Measurements from ENCODE around the gene NTN5. TPM values are rescaled to one million over a fixed set of nuclear protein-coding genes. Genes with fewer than 3 reads are reported as not detected.

The NTN5 gene
- total RNA-seq, 2 experiments from 2014 or later = 0.06 to 0.19 TPM

GRCh38 chr19:48636859-48637448, 35.9 kb downstream of the NTN5 start, which contains the start of gene DBP:
Gene DBP, minus strand, starts transcription at chr19:48637379. Its CDS starts 385 bp downstream, at chr19:48636994.
- ChIA-PET CTCF (interaction anchor here (0.9 to 1.7 kb wide), 2 partner anchors 9 to 14 kb away, joined by 4 to 5 read pairs; partner anchors contain the start of gene CA11), POLR2A (interaction anchor here (0.6 to 1.8 kb wide), 3 partner anchors 13 to 242 kb away, joined by 4 to 10 read pairs (median 4); partner anchors contain the start of genes RPL18 and SPHK2)

DNA sequence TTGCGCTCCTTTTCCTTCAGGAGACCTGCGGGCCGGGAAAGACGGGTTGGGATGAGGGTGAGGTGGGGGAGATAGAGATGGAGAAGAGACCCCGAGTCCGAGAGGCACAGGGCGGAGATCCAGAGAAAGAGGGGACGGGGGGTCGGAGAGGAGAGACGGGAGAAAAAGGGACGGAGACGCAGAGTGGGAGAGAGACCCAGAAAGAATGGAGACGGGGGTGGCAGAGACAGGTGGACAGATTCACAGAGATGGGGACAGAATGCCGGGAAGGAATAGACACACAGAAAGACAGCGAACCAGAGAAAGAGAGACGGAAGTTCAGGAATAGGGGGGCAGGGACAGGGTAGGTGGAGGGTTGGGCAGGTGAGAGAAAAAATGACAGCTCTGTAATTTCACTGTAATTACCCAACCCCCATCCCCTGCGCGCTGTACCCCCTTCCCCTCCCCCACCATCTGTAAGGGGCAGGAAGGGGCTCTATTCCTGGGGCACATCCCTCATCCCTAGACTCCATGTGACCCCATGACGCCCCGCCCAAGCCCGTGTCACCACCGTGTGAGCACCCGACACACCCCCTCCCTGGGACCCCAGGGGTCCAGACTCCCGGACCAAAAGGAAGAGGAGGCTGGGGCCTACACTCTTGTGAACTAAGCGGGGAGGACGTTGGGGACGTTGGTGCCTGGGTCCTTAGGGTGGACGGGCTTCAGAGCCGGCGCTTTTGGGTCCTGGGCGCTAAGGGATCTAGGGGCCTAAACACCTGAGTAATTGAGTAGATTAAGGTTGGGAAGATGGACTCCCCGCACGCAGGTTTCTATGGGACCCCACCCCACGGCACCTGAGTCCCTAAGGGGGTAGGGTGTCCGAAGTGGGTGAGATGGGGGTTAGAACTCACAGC, 36.6 kb downstream of the NTN5 start:
- POLR2A ChIA-PET = interaction anchor here (1.4 to 1.8 kb wide), 2 partner anchors 12 to 17 kb away, joined by 4 read pairs; partner anchors contain the start of genes RPL18 and SPHK2
- CTCF ChIA-PET = interaction anchor here (1.7 kb wide), 1 partner anchor 10 kb away, joined by 4 read pairs; the partner anchor contains the start of gene CA11

DNA sequence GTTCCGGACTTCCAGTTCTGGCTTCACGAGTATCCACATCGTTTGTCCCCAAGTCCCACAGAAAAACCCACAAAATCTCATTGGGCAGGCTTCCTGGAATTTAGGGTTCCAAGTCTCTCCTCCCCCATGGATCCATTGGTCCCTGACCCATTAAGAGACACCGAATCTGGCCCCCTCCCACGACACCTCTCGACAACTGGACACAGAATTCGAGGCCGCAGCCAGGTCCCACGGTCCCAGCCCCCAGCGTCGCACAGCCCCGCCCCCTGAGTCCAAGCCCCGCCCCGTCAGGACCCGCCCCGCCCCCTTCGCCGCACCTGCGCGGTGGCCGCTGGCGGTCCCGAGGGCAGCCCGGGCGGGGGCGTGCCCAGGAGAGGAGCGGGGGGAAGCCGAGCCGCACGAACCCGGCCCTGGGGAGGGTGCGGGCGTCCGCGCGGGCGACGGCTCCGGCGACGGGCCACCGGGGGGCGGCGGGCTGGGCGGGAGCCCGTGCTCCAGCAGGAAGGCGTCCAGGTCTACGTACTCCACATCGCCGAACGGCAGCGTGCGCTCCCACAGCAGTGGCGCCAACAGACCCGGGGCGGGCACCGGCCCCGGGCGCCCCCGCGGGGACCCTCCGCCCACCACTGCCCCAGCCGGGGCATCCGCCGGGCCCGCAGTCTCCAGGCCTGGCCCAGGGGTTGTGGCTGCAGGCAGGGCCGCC, 37.4 kb downstream of the NTN5 start:
- POLR2A ChIA-PET = interaction anchor here (1.3 to 2.8 kb wide), 2 partner anchors 10 to 18 kb away, joined by 4 to 22 read pairs; partner anchors contain the start of genes CA11, RPL18 and SPHK2
- CTCF ChIA-PET = interaction anchor here (1.7 to 1.8 kb wide), 2 partner anchors 10 to 11 kb away, joined by 4 to 8 read pairs; partner anchors contain the start of gene CA11

DNA sequence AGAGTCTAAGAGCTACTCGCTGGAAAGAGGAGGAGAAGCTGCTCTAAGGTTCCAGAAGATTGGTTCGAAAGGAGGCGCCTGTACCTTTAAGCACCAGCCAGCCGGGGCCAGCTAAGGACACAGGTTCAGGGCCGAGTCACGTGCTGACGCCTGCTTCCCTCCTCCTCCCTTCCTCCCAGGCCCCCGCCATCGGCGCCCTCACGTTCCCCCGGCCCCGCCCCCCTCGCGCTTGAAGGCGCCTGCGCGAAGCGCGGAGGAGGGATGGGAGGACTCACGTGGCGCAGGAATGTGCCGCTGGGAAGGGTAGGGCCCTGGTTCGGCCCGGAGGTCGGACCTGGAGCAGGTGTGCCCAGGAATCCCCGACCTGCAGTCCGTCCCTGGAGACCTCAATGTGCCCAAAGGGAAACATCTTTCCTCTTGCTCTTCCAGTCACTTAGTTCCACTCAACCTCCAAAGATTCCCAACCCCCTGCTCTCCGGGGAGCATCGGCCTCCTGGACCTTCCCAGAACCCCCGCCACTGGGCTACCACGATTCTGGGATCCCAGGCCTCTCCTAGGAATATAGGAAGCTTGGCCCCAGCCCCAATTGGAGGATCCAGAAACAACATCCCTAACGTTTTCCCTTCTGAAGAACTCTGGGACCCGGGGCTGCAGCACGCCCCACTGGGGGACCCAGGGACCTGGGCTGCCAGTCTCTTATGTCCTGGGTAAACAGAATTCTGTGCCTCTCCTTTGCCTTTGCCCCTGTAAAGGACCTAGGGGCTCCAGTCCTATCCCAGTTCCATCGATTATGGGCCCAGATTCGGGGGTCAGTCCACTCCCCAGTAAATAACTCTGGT, 38.2 kb downstream of the NTN5 start:
- ChIA-PET CTCF (interaction anchor here (0.7 to 1.9 kb wide), 5 partner anchors 9 to 315 kb away, joined by 3 to 8 read pairs (median 4); partner anchors contain the start of genes CA11, RPL18 and SPHK2), POLR2A (interaction anchor here (0.8 to 2.8 kb wide), 3 partner anchors 11 to 17 kb away, joined by 4 to 22 read pairs (median 4); partner anchors contain the start of genes CA11, RPL18 and SPHK2)

- ChIA-PET CTCF (interaction anchor here (0.7 to 1.9 kb wide), 5 partner anchors 10 to 314 kb away, joined by 3 to 8 read pairs (median 4); partner anchors contain the start of genes CA11, RPL18 and SPHK2), POLR2A (interaction anchor here (0.8 to 2.8 kb wide), 4 partner anchors 10 to 20 kb away, joined by 3 to 22 read pairs (median 4); partner anchors contain the start of genes CA11, RPL18 and SPHK2)
Observed at GRCh38 chr19:48634036-48634342, 38.8 kb downstream of the NTN5 start.

DNA sequence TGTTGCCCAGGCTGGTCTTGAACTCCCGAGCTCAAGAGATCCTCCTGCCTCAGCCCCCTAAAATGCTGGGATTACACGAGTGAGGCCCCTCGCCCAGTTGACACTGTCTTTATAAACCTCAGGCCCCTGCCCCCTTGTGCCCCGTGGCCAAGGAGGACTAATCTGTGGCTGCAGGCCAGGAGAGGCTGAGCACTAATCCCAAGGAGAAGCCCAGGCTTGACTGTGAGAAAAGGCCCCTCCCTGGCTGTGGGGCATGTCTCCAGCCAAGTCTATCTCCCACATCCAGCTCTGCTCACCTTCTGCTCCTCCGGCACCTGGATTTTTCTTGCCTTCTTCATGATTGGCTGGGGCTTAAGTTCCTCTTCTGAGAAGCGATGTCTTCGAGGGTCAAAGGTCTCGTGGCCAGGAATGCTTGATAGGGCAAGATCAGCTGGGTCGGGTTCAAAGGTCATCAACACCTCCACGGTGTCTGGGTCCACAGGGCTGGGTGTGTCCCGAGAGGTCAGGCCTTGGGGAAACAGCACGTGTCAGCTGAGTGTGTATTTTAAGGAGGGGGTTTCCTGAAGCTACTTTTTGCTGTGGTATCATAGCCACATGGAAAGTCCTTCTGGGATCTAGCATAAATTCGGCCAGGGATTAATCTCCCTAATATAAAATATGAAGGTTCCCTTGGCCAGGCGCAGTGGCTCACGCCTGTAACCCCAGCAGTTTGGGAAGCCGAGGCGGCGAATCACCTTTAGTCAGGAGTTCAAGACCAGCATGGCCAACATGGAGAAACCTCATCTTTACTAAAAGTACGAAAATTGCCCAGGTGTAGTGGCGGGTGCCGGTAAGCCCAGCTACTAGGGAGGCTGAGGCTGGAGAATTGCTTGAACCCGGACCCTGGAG, 39.4 kb downstream of the NTN5 start:
- ChIA-PET POLR2A (interaction anchor here (0.8 to 2.8 kb wide), 4 partner anchors 10 to 19 kb away, joined by 3 to 22 read pairs (median 4); partner anchors contain the start of genes RPL18 and SPHK2), CTCF (interaction anchor here (0.7 to 1.9 kb wide), 5 partner anchors 10 to 314 kb away, joined by 3 to 8 read pairs (median 4); partner anchors contain the start of genes CA11, RPL18 and SPHK2)

DNA sequence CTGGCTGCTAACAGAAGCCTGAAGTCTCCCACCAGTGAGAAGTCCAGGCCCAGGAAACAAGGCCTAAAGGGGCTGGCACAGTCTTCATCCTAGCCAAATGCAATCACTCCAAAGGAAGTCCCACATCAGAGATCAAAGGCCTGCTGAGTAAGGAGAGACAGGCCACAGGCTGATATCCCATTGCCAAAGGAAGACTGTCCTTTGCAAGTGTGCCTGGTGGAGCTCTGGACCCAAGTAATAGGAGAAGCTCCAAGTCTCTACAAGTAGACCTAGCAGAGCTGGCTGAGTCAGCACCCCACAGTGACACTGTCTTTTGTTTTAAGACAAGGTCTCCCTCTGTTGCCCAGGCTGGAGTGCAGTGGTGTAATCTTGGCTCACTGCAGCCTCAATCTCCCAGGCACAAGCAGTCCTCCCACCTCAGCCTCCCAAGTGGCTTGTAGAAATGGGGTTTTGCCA, 40.1 kb downstream of the NTN5 start:
- ChIA-PET POLR2A (interaction anchor here (1.4 to 2.8 kb wide), 2 partner anchors 9 to 15 kb away, joined by 5 to 22 read pairs; partner anchors contain the start of genes RPL18 and SPHK2), CTCF (interaction anchor here (0.6 kb wide), 1 partner anchor 21 kb away, joined by 3 read pairs; no protein-coding TSS in a partner anchor)

- POLR2A ChIA-PET = interaction anchor here (1.4 to 2.8 kb wide), 2 partner anchors 9 to 15 kb away, joined by 5 to 22 read pairs; partner anchors contain the start of genes RPL18 and SPHK2
- CTCF ChIA-PET = interaction anchor here (0.6 kb wide), 1 partner anchor 21 kb away, joined by 3 read pairs; no protein-coding TSS in a partner anchor
Observed at GRCh38 chr19:48632286-48632685, 40.5 kb downstream of the NTN5 start.

DNA sequence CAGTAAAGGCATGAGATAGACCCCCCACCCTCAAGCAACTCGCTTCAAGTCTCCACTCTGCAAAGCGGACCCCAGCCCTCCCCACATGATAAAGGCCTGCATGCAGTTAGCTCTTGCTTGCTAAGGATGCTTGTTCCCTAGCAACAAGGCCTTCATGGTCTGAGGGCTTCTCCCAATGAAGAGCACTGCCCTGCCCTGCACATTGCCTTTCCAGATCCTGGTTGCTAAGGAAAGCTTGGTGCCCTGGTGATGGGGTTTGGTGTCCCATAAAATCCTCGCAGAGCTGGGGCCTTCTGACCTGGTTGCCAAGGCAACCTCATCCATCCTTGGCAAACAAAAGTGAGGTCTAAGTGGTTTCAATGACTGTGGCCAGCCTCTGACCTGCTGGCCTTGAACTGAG, 41.6 kb downstream of the NTN5 start:
- ChIA-PET POLR2A (interaction anchor here (0.6 kb wide), 3 partner anchors 15 to 221 kb away, joined by 3 read pairs; no protein-coding TSS in a partner anchor), CTCF (interaction anchor here (1.4 kb wide), 1 partner anchor 14 kb away, joined by 5 read pairs; the partner anchor contains the start of gene CA11)

DNA sequence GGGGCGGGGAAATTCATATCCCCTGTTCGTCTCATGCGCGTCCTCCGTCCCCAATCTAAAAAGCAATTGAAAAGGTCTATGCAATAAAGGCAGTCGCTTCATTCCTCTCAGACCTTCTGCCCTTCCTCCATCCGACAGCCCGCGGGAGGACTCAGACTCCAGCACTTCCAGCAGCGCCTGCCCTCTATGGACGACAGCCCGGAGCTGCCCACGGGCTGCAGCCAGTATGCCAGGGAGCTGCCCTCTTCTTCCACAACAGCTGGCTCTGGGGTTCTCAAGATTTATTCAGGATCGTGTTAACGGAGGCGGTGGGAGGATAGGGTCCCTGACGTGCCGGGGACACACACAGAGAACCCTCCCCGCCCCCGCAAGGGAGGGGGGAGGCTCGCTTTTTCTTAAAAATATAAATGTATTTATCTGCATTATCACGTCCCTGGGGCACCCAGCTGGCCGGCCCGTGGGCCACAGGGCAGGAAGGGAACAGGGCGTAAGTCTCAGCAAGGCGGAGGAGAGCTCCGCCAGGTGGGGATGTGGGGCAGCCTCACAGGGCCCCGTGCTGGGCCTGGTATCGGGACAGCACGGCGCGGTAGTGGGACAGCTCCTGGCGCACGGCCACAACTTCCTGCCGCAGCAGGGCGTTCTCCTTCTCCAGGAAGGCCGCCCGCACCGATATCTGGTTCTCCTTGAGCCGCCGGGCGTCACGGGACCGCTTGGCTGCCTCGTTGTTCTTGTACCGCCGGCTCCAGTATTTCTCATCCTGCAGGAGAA, 42.3 kb downstream of the NTN5 start:
- ChIA-PET POLR2A (interaction anchor here (0.6 to 1.3 kb wide), 2 partner anchors 11 to 222 kb away, joined by 3 read pairs; partner anchors contain the start of genes RPL18 and SPHK2), CTCF (interaction anchor here (1.1 to 1.4 kb wide), 2 partner anchors 15 to 141 kb away, joined by 3 to 5 read pairs; partner anchors contain the start of gene CA11)

- POLR2A ChIA-PET = interaction anchor here (1.3 kb wide), 1 partner anchor 11 kb away, joined by 3 read pairs; the partner anchor contains the start of genes RPL18 and SPHK2
- CTCF ChIA-PET = interaction anchor here (0.6 to 1.1 kb wide), 2 partner anchors 36 to 140 kb away, joined by 3 read pairs; no protein-coding TSS in a partner anchor
Observed at GRCh38 chr19:48629599-48630295, 43.1 kb downstream of the NTN5 start.

DNA sequence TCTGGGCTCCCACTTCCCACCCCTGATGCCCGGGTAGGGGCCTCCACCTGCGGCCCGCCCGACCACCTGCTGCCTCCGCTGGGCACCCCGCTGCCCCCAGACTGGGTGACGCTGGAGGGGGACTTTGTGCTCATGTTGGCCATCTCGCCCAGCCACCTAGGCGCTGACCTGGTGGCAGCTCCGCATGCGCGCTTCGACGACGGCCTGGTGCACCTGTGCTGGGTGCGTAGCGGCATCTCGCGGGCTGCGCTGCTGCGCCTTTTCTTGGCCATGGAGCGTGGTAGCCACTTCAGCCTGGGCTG, 43.6 kb downstream of the NTN5 start:
- POLR2A ChIA-PET = interaction anchor here (0.6 kb wide), 1 partner anchor 228 kb away, joined by 4 read pairs; no protein-coding TSS in a partner anchor
- CTCF ChIA-PET = interaction anchor here (0.6 to 1.1 kb wide), 2 partner anchors 140 to 587 kb away, joined by 3 read pairs; no protein-coding TSS in a partner anchor

- CTCF ChIA-PET = interaction anchor here (0.6 kb wide), 1 partner anchor 588 kb away, joined by 3 read pairs; no protein-coding TSS in a partner anchor
- POLR2A ChIA-PET = interaction anchor here (0.6 kb wide), 2 partner anchors 228 to 733 kb away, joined by 4 read pairs; partner anchors contain the start of gene TEAD2
Observed at GRCh38 chr19:48628486-48629296, 44.1 kb downstream of the NTN5 start.

- ChIA-PET CTCF (no interaction called here), POLR2A (interaction anchor here (0.6 kb wide), 1 partner anchor 734 kb away, joined by 4 read pairs; the partner anchor contains the start of gene TEAD2)
Observed at GRCh38 chr19:48627865-48628314, 44.9 kb downstream of the NTN5 start.
